SK-MEL-5 (cell line): Measurements from ENCODE around the gene KDM7A. TPM values are rescaled to one million over a fixed set of nuclear protein-coding genes. Genes with fewer than 3 reads are reported as not detected.
A peak's percentile ranks its signal among the peaks of the same experiment; 100 is the strongest.
"Not testable (repeated sequence)": the region's sequence is repeated elsewhere in the genome, so short reads cannot be mapped to it uniquely, and the experiment has no call there.

ENCODE experiments used
- DNase-seq: peaks from one replicate; pipeline ENCODE4 v3.0.0-alpha.2; 2016; ENCODE audit warnings: low read depth, low spot score
- in situ Hi-C: cut with HindIII; loops from 2 replicates; pipeline ENCODE4 v1.10.0; 2016; ENCODE audit warnings: low sequenced_read_pairs, high pct_unique_total_duplicates, low pct_unique_long_range_greater_than_20kb
- total RNA-seq: library from RNA; depleted of rRNA; stranded (reverse); fragments of >200 nt; shearing (Covaris generic); gene quantifications from 2 replicates; pipeline ENCODE4 v1.2.3, GENCODE V29; 2014

The KDM7A gene
- total RNA-seq, 1 experiment from 2014 or later = 5.3 TPM

GRCh38 chr7:140205600-140205999 is 28.8 kb upstream of the KDM7A start:
- DNase-seq = no peak

DNA sequence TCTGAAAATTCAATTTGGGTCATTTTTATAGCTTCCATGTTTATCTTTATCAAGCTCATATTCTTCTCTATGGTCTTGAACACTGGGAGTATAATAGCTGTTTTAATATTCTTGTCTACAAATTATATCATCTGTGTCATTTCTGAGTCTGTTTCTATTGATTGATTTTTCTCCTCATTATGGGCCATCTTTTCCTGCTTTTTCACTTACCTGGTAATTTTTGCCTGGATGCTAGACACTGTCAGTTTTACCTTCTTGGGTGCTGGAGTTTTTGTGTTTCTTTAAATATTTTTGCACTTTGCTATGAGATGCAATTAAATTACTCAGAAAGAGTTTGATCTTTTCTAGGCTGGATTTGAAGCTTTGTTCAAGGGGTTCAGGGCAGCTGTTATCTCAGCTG is 26.8 kb upstream of the KDM7A start:
- in situ Hi-C loops = no loop called here

More at GRCh38 chr7:140205600-140205999, 28.8 kb upstream of the KDM7A start:
- in situ Hi-C loops = no loop called here

GRCh38 chr7:140202942-140203341 is 26.2 kb upstream of the KDM7A start:
- in situ Hi-C loops, DNase-seq: not testable (repeated sequence)

More for the DNA sequence above, 26.8 kb upstream of the KDM7A start:
- DNase-seq = no peak

DNA sequence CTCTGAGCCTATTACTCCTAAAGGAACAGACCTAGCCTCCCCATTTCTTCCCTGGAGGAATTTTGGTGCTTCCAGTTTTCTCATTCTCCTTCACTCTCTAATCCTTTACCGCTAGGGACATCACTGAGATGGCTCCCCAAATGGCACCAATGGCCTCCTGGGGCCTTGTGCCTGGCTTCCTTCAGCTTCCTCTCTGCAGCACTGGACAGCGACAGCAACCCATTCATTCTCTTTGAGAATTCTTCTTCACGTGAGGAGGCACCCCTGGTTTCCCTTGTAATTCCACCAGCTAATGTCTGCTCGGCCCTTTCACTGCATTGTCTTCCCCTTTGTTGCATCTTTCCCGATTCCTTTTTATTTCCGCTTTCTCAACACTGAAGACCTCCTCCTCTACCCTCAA is 24.6 kb upstream of the KDM7A start:
- no peak for DNase-seq
- in situ Hi-C loops = no loop called here

DNA sequence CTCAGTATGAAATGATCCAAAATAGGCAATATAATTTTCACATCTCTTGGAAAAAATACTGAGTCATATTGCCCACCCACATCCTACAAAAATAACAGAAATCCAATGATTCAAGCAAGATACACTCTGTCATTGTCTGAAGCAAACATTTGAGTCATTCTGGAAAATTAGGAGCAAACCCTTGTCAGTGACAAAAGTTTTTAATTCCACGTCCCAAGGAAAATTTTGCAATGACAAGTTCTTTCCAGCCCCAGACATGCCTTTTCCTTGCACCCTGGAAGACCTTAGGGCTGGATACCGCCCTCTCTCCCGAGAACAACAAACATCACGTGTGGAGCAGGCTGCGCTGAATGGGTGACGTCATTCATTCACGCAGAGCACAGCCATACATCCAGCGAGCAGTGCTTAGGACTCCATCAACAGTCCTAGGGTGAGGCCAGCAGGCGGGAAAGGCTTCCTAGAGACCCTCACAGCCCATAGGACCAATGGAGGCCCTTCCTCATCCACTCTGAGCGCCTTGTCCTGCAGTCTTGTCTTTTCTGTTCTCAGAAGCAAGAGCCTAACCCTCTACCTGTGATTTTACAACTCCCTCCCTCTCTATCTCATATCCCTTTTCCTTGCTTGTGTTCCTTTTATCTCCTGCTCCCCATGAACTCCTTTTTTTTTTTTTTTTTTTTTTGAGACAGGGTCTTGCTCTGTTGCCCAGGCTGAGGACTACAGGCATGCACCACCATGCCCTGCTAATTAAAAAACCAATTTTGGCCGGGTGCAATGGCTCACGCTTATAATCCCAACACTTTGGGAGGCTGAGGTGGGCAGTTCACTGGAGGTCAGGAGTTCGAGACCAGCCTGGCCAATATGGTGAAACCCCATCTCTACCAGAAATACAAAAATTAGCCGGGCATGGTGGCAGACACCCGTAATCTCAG is 23.5 kb upstream of the KDM7A start:
- in situ Hi-C loops = no loop called here
- DNase-seq = peak; percentile 89

GRCh38 chr7:140197938-140198337 is 21.2 kb upstream of the KDM7A start:
- no peak for DNase-seq
- in situ Hi-C loops = no loop called here

- DNase-seq = no peak
- in situ Hi-C loops = no loop called here
These were observed 20.6 kb upstream of the KDM7A start for GRCh38 chr7:140197218-140197890.

GRCh38 chr7:140196361-140197217 is 19.8 kb upstream of the KDM7A start:
- in situ Hi-C loops = no loop called here
- no peak for DNase-seq

DNA sequence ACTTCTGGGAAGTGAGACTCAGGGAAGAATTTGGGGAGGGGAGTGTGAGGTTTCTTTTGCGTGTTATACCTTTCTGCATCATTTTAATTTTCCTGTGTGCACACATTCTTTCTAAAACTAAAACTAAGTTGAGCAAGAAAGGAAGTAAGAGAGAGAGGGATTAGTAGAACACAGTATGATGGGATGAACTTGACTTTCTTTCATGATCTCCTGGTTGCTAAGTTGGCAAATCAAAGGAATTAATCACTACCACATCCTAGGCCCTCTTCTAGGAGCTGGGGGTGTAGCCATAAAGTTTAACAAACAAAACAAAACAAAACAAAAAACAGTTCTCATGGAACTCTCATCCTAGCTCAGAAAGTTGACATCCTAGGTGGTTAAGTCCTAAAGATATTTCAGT is 19.1 kb upstream of the KDM7A start:
- in situ Hi-C loops = no loop called here
- DNase-seq = no peak

- DNase-seq = no peak
- in situ Hi-C loops = no loop called here
These were observed 15.8 kb upstream of the KDM7A start for GRCh38 chr7:140192620-140193019.

DNA sequence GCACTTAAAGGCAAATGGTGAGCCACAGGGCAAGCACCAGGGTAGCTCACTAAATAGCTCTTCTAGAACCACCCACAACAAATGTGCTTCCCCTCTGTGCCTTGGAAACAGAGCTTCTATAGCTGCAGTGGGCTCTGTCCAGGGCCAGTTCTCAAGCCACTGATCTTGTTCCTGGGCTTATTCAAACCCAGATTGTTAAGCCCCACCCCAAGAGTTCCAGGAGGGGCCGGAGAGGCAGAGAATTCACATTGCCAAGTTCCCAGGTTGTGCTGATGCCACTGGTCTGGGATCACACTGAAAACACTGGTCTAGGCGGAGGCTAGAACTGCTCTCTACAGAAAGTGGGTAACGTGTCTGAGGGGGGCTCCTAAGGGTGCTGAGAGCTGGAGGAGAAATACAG is 15.4 kb upstream of the KDM7A start:
- in situ Hi-C loops = no loop called here

GRCh38 chr7:140190588-140190987 is 13.8 kb upstream of the KDM7A start:
- DNase-seq = no peak
- in situ Hi-C loops = no loop called here

More for the DNA sequence above, 15.4 kb upstream of the KDM7A start:
- no peak for DNase-seq

DNA sequence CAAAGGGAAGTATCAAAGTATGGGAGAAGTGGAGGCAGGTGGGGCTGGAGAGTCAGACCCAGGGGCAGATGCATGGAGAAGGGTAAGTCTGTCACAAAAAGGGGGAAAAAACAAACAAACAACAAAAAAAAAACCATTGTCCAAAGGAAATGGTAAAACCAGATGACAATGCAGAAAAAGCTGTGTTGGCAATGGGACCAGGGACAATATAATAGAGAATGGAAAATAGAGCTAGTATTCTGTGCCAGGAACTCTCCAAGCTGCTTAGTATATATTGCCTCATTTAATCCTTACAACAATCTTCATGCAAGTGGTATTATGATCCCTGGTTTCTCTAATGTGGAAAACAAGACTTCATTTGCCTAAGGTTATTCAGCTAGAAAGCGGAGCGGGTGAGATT is 13.1 kb upstream of the KDM7A start:
- in situ Hi-C loops = no loop called here
- no peak for DNase-seq

GRCh38 chr7:140182917-140183316 is 6.1 kb upstream of the KDM7A start:
- in situ Hi-C loops = no loop called here
- no peak for DNase-seq

DNA sequence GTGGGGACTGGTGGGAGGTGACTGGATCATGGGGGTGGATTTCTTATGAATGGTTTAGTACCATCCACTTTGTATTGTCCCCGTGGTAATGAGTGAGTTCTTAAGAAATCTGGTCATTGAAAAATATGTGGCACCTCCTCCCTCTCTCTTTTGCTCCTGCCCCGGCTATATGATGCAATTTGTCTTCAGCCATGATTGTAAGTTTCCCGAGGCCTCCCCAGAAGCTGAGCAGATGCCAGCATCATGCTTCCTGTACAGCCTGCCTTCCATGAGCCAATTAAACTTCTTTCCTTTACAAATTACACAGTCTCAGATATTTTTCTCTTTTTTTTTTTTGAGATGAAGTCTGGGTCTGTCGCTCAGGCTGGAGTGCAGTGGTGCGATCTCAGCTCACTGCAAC is 2.6 kb upstream of the KDM7A start:
- DNase-seq = no peak
- in situ Hi-C loops = no loop called here

DNA sequence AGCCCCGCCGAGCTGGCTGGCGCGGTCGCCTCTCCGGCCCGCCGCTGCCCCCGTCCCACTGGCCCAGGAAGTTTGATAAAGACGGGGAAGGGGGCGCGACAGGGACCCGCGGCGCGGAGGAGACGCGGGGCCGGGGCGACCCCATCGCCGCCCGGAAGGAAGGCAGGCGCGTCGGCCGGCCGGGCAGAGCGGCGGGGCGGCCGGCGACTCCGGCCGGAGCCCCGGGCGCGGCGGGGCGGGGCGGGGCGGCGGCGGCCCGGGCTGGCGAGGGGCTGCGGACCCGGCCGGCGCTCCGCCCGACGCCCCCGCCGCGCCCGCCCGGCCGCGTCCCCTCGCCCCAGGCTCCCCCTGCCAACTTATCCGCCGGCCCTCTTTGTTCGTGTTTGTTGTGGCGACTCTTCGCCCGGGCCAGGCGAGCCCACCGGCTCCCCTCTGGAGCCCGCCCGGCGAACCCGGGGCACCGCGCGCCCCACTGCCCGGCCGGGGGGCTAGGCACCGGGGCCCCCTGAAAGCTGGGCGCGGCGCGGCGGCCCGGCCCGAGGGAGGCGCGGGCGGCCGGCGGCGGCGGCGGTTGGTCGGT is 571 bp downstream of the KDM7A start:
- DNase-seq = no peak
- in situ Hi-C loops = no loop called here

GRCh38 chr7:140175221-140176121 is 1.3 kb downstream of the KDM7A start:
- in situ Hi-C loops = no loop called here

More at GRCh38 chr7:140175221-140176121, 1.3 kb downstream of the KDM7A start:
- DNase-seq = peak; percentile 97
